IMR-90 (cell line): ENCODE measurements around the gene LRRC26. TPM values are rescaled to one million over a fixed set of nuclear protein-coding genes. Genes with fewer than 3 reads are reported as not detected.

Experiments
- ATAC-seq: fragments of 200-7000 bp; cut with Tn5 transposase; 2 replicates; pipeline ENCODE4 v1.9.1; 2020; ENCODE audit warnings: low read depth, mild to moderate bottlenecking, moderate library complexity
- BruUV-seq: library from RNA; stranded (reverse); fragments of 400-500 nt; replicated peaks from 2 replicates; lab custom pipeline; 2021; lab: Mats Ljungman, UMichigan
- CTCF ChIA-PET: fragments of 300-600 bp; formaldehyde crosslinking; extraction: SDS; loops from one replicate; lab custom pipeline; 2021; ENCODE audit warnings: antibody characterized with exemption; lab: Yijun Ruan, JAX
- POLR2A ChIA-PET: fragments of 300-600 bp; sonication (Branson Sonifier 250); formaldehyde crosslinking; loops from one replicate; lab custom pipeline; 2022; ENCODE audit warnings: antibody characterized with exemption; ENCODE audit not compliant: unreplicated experiment; lab: Charles Lee
- DNase-seq: peaks from one replicate; pipeline ENCODE4 v3.0.0; 2013
- H2AFZ ChIP-seq: replicated peaks from 2 replicates; pipeline ENCODE3; 2013; ENCODE audit warnings: low read length, mild to moderate bottlenecking; ENCODE audit not compliant: poor library complexity
- H2AK5ac ChIP-seq: 2 replicates; pipeline ENCODE4 v1.6.1; 2013; ENCODE audit warnings: low read depth, low read length, inconsistent platforms
- H2AK9ac ChIP-seq: replicated peaks from 2 replicates; pipeline ENCODE3; 2013; ENCODE audit warnings: mild to moderate bottlenecking, low read depth, low read length, moderate library complexity; ENCODE audit not compliant: poor library complexity
- H2BK120ac ChIP-seq: 2 replicates; pipeline ENCODE4 v1.6.1; 2013; ENCODE audit warnings: low read depth, low read length, inconsistent platforms
- H2BK15ac ChIP-seq: 3 replicates; pipeline ENCODE4 v1.6.1; 2013; ENCODE audit warnings: low read depth, low read length, inconsistent platforms
- H2BK20ac ChIP-seq: 2 replicates; pipeline ENCODE4 v1.6.1; 2013; ENCODE audit warnings: low read depth, mild to moderate bottlenecking, inconsistent platforms, low read length, moderate library complexity
- H2BK5ac ChIP-seq: 2 replicates; pipeline ENCODE4 v1.6.1; 2013; ENCODE audit warnings: mild to moderate bottlenecking, low read depth, low read length, inconsistent platforms; ENCODE audit not compliant: poor library complexity, severe bottlenecking
- H3K14ac ChIP-seq: replicated peaks from 2 replicates; pipeline ENCODE4 v1.6.1; 2013; ENCODE audit warnings: low read depth, low read length, inconsistent platforms
- H3K18ac ChIP-seq: 2 replicates; pipeline ENCODE4 v1.6.1; 2013; ENCODE audit warnings: low read depth, low read length, control low read depth
- H3K23ac ChIP-seq: 2 replicates; pipeline ENCODE4 v1.6.1; 2013; ENCODE audit warnings: low read depth, low read length, inconsistent platforms
- H3K27ac ChIP-seq: 2 replicates; pipeline ENCODE4 v1.5.1; 2013; ENCODE audit warnings: mild to moderate bottlenecking, control low read depth, low read length; ENCODE audit not compliant: insufficient read depth
- H3K27me3 ChIP-seq: 2 replicates; pipeline ENCODE4 v1.6.1; 2013; ENCODE audit warnings: low read length; ENCODE audit not compliant: control insufficient read depth, insufficient read depth
- H3K36me3 ChIP-seq: 2 replicates; pipeline ENCODE4 v1.6.1; 2013; ENCODE audit warnings: low read length, mixed read lengths; ENCODE audit not compliant: control insufficient read depth, insufficient read depth
- H3K4ac ChIP-seq: 2 replicates; pipeline ENCODE4 v1.6.1; 2013; ENCODE audit warnings: low read depth, low read length, inconsistent platforms
- H3K4me1 ChIP-seq: 2 replicates; pipeline ENCODE4 v1.6.1; 2013; ENCODE audit warnings: low read length, mixed read lengths; ENCODE audit not compliant: control insufficient read depth, insufficient read depth
- H3K4me2 ChIP-seq: 2 replicates; pipeline ENCODE4 v1.6.1; 2013; ENCODE audit warnings: low read depth, mild to moderate bottlenecking, control low read depth, low read length, moderate library complexity
- H3K4me3 ChIP-seq: 2 replicates; pipeline ENCODE4 v1.5.1; 2013; ENCODE audit warnings: low read depth, mild to moderate bottlenecking, control low read depth, low read length, moderate library complexity; ENCODE audit not compliant: insufficient read depth
- H3K56ac ChIP-seq: 2 replicates; pipeline ENCODE4 v1.6.1; 2013; ENCODE audit warnings: low read length, inconsistent platforms; ENCODE audit not compliant: insufficient read depth; ENCODE audit errors: extremely low read depth
- H3K79me1 ChIP-seq, 2 experiments: 2 replicates each; pipeline ENCODE4 v1.6.1; 2013; ENCODE audit warnings: low read length in 2 of 2, inconsistent platforms in 1 of 2, low read depth in 1 of 2
- H3K9ac ChIP-seq: 2 replicates; pipeline ENCODE4 v1.6.1; 2013; ENCODE audit warnings: low read depth, low read length, control low read depth
- H3K9me1 ChIP-seq: 2 replicates; pipeline ENCODE4 v1.6.1; 2013; ENCODE audit warnings: low read length, inconsistent platforms; ENCODE audit not compliant: insufficient read depth
- H3K9me3 ChIP-seq: 2 replicates; pipeline ENCODE4 v1.6.1; 2013; ENCODE audit warnings: low read length; ENCODE audit not compliant: control insufficient read depth, insufficient read depth
- H4K20me1 ChIP-seq: 2 replicates; pipeline ENCODE4 v1.6.1; 2013; ENCODE audit warnings: low read length, inconsistent platforms; ENCODE audit not compliant: insufficient read depth
- H4K5ac ChIP-seq: 2 replicates; pipeline ENCODE4 v1.6.1; 2013; ENCODE audit warnings: mild to moderate bottlenecking, low read depth, low read length, control low read depth
- H4K8ac ChIP-seq, 2 experiments: 2 replicates each; pipeline ENCODE4 v1.6.1; 2013; ENCODE audit warnings: low read depth in 2 of 2, low read length in 2 of 2, control low read depth in 1 of 2, inconsistent platforms in 1 of 2
- H4K91ac ChIP-seq: 2 replicates; pipeline ENCODE4 v1.6.1; 2013; ENCODE audit warnings: low read depth, low read length, inconsistent platforms; ENCODE audit not compliant: insufficient read depth
- BHLHE40 ChIP-seq: fragments of 150-350 bp; IDR thresholded peaks from 2 replicates; pipeline ENCODE4 v1.6.1; 2016; ENCODE audit warnings: mild to moderate bottlenecking, low read depth, low read length
- CEBPB ChIP-seq: IDR thresholded peaks from 2 replicates; pipeline ENCODE4 v1.6.1; 2012; ENCODE audit warnings: low read depth, low read length, improper control_type of control experiment
- CHD1 ChIP-seq: IDR thresholded peaks from 2 replicates; pipeline ENCODE4 v1.6.1; 2012; ENCODE audit warnings: low read depth, low read length, improper control_type of control experiment
- CTCF ChIP-seq: conservative IDR thresholded peaks from 2 replicates; pipeline ENCODE4 v1.5.1; 2012; ENCODE audit warnings: mild to moderate bottlenecking, low read depth, low read length, improper control_type of control experiment
- ELK1 ChIP-seq: fragments of 150-350 bp; IDR thresholded peaks from 2 replicates; pipeline ENCODE4 v1.6.1; 2016; ENCODE audit warnings: low read depth, mild to moderate bottlenecking, low read length, moderate library complexity, borderline replicate concordance
- FOS ChIP-seq: fragments of 150-350 bp; IDR thresholded peaks from 2 replicates; pipeline ENCODE4 v1.6.1; 2016; ENCODE audit warnings: low read depth, low read length
- MAFK ChIP-seq: IDR thresholded peaks from 2 replicates; pipeline ENCODE4 v1.6.1; 2012; ENCODE audit warnings: low read depth, low read length, improper control_type of control experiment
- MAZ ChIP-seq: IDR thresholded peaks from 2 replicates; pipeline ENCODE4 v1.6.1; 2012; ENCODE audit warnings: low read depth, mild to moderate bottlenecking, low read length, improper control_type of control experiment, moderate library complexity, borderline replicate concordance
- MXI1 ChIP-seq: IDR thresholded peaks from 2 replicates; pipeline ENCODE4 v1.6.1; 2012; ENCODE audit warnings: low read depth, mild to moderate bottlenecking, low read length, moderate library complexity, borderline replicate concordance
- NFE2L2 ChIP-seq: fragments of 150-350 bp; IDR thresholded peaks from 2 replicates; pipeline ENCODE4 v1.6.1; 2016; ENCODE audit warnings: low read depth, mild to moderate bottlenecking, low read length
- POLR2A ChIP-seq: IDR thresholded peaks from 2 replicates; pipeline ENCODE4 v1.6.1; 2012; ENCODE audit warnings: mild to moderate bottlenecking, low read depth, low read length
- RAD21 ChIP-seq: IDR thresholded peaks from 2 replicates; pipeline ENCODE4 v1.6.1; 2012; ENCODE audit warnings: low read length, improper control_type of control experiment
- RCOR1 ChIP-seq: IDR thresholded peaks from 2 replicates; pipeline ENCODE4 v1.6.1; 2012; ENCODE audit warnings: mild to moderate bottlenecking, low read length, improper control_type of control experiment; ENCODE audit not compliant: insufficient replicate concordance
- RFX5 ChIP-seq: IDR thresholded peaks from 2 replicates; pipeline ENCODE4 v1.8.0; 2012; ENCODE audit warnings: low read depth, mild to moderate bottlenecking, low read length, moderate library complexity
- SMC3 ChIP-seq: fragments of 150-350 bp; IDR thresholded peaks from 2 replicates; pipeline ENCODE4 v1.6.1; 2016; ENCODE audit warnings: low read depth, mild to moderate bottlenecking, antibody characterized with exemption, low read length, moderate library complexity
- USF2 ChIP-seq: fragments of 150-350 bp; IDR thresholded peaks from 2 replicates; pipeline ENCODE4 v1.6.1; 2017; ENCODE audit warnings: mild to moderate bottlenecking, antibody characterized with exemption, low read length, low read depth
- WGBS, 2 experiments: methylation state at CpG; one replicate each; pipeline versions ENCODE4 v1.1.5 to v1.1.7; 2013; ENCODE audit warnings: missing lambda C conversion rate in 2 of 2; ENCODE audit not compliant: insufficient read length in 1 of 2; ENCODE audit errors: extremely low coverage in 2 of 2; 5-methylcytosine and 5-hydroxymethylcytosine counted together
- dilution Hi-C: fragments of 300-500 bp; cut with HindIII; formaldehyde crosslinking; loops from one replicate; pipeline ENCODE4 v1.14.3; 2018; ENCODE audit warnings: low sequenced_read_pairs; ENCODE audit not compliant: unreplicated experiment
- in situ Hi-C: fragments of 300-500 bp; cut with MboI; formaldehyde crosslinking; loops from 3 replicates; pipeline ENCODE4 v1.14.3; 2019; ENCODE audit warnings: low sequenced_read_pairs, inconsistent platforms, mixed read lengths
- intact Hi-C: fragments of 100-400 bp; cut with micrococcal nuclease; formaldehyde crosslinking; loops from 2 replicates; pipeline ENCODE4 v1.10.0; 2022
- polyA plus RNA-seq, 3 experiments: library from polyadenylated mRNA; depleted of rRNA; stranded (reverse); fragments of >200 nt; gene quantifications; 2 replicates each; pipeline ENCODE4 v1.2.3, GENCODE V29; 2012; ENCODE audit warnings: low replicate concordance in 1 of 3
- total RNA-seq: library from RNA; depleted of rRNA; stranded (reverse); fragments of >200 nt; gene quantifications from 2 replicates; pipeline ENCODE4 v1.2.3, GENCODE V29; 2012

LRRC26 gene
- total and polyA plus RNA-seq, 2 of the 4 experiments (the other 2 are of a cell fraction) = not detected

GRCh38 chr9:137188086-137188489 lies 18.2 kb upstream of the LRRC26 start:
- Histone ChIP-seq H3K9me1 (no peaks in the 10 kb centered on the region), H2BK15ac (no peak overlapping the region), H2AK9ac (peak overlapping the region; percentile 96), H2BK20ac (no peak overlapping the region), H3K27me3 (no peaks in the 10 kb centered on the region), H4K8ac (peak overlapping the region; percentile 69 to 97), H3K36me3 (peaks cover 57% of the 10 kb centered on the region), H3K79me1 (peaks cover 5 to 57% of the 10 kb centered on the region in 2 experiments), H3K9ac (peak overlapping the region; percentile 84), H2AFZ (peak overlapping the region; percentile 99), H4K91ac (peak overlapping the region; percentile 59; the same call in 1 of the 2 replicates), H2AK5ac (peak overlapping the region; percentile 84), H3K18ac (no peak overlapping the region), H3K4me2 (peak overlapping the region; percentile 88), H3K23ac (0 out of 2 replicates have a peak overlapping the region, but pooled peaks have one; percentile 35), H3K9me3 (no peaks in the 10 kb centered on the region), H4K5ac (peak overlapping the region; percentile 81), H4K20me1 (peaks cover 22% of the 10 kb centered on the region), H3K27ac (peak overlapping the region; percentile 66), H3K4me3 (peak overlapping the region; percentile 91), H2BK120ac (no peak overlapping the region), H2BK5ac (peak overlapping the region; percentile 68), H3K14ac (peak overlapping the region; percentile 42; the same call in 1 of the 2 replicates), H3K4me1 (peaks cover 16% of the 10 kb centered on the region), H3K4ac (peak overlapping the region; percentile 42), H3K56ac (0 out of 2 replicates have a peak overlapping the region, but pooled peaks have one; percentile 38)
- DNase-seq (no peak), ATAC-seq (peak; percentile 3)
- intact Hi-C loops (no loop called here), in situ Hi-C loops (no loop called here), dilution Hi-C loops (no loop called here)
- TF ChIP-seq POLR2A (no peak), CHD1 (no peak), MAFK (no peak), NFE2L2 (no peak), CTCF (no peak), CEBPB (no peak), RCOR1 (no peak), MAZ (no peak), RFX5 (no peak), BHLHE40 (no peak), SMC3 (no peak), RAD21 (no peak), ELK1 (no peak), MXI1 (no peak), FOS (no peak), USF2 (no peak)
- 2% methylated on average over 17 of the region's 31 CpGs; no CpG with 5 or more reads in 1 of the 2 experiments for WGBS, 2 experiments
- CTCF ChIA-PET = no interaction called here
- no TSS peak for BruUV-seq
- POLR2A ChIA-PET = interaction anchor here (0.6 to 0.8 kb wide), 2 partner anchors 55 to 101 kb away, joined by 3 to 6 read pairs; partner anchors contain the start of gene MAN1B1
